Ascending aorta (tissue), 2 donors: Measurements from ENCODE around the gene CD58. TPM values are rescaled to one million over a fixed set of nuclear protein-coding genes. Genes with fewer than 3 reads are reported as not detected.
A peak's percentile ranks its signal among the peaks of the same experiment; 100 is the strongest.

Experiments used
- DNase-seq, 2 donors: peaks; one replicate each; pipeline ENCODE4 v3.0.0-alpha.2; 2019; ENCODE audit warnings: low spot score in 2 of 2
- H3K27ac ChIP-seq, 2 donors: fragments of 200-600 bp; sonication (generic); one replicate each; pipeline ENCODE4 v1.5.1; 2016 to 2017; ENCODE audit warnings: mild to moderate bottlenecking in 1 of 2
- H3K27me3 ChIP-seq: fragments of 200-600 bp; sonication (generic); one replicate; pipeline ENCODE4 v1.5.1; 2017
- H3K36me3 ChIP-seq, 2 donors: fragments of 200-600 bp; sonication (generic); one replicate each; pipeline ENCODE4 v1.5.1; 2016
- H3K4me1 ChIP-seq, 2 donors: fragments of 200-600 bp; sonication (generic); one replicate each; pipeline ENCODE4 v1.5.1; 2016 to 2017; ENCODE audit warnings: mild to moderate bottlenecking in 1 of 2
- H3K4me3 ChIP-seq, 2 donors: fragments of 200-600 bp; sonication (generic); one replicate each; pipeline ENCODE4 v1.5.1; 2016 to 2017; ENCODE audit warnings: mild to moderate bottlenecking in 1 of 2
- H3K9me3 ChIP-seq, 2 donors: fragments of 200-600 bp; sonication (generic); one replicate each; pipeline ENCODE4 v1.5.1; 2016
- intact Hi-C: fragments of 100-400 bp; cut with DNase I; formaldehyde crosslinking; loops from one replicate; pipeline ENCODE4 v1.15.1; 2023
- total RNA-seq: library from RNA; depleted of rRNA; stranded (reverse); fragments of >200 nt; gene quantifications from one replicate; pipeline ENCODE4 v1.1.0, GENCODE V29; 2016
- TF ChIP-seq, protein P1 (sequence below), 3 experiments: fragments of 200-600 bp in 2 of 3; fragments of 450-650 bp in 1 of 3; sonication (generic) in 2 of 3; IDR thresholded peaks; one replicate each; pipeline ENCODE4 v1.5.1; 2016 to 2019; ENCODE audit warnings: antibody characterized with exemption in 3 of 3, mild to moderate bottlenecking in 1 of 3, moderate library complexity in 1 of 3

CD58 gene
- total RNA-seq, 1 donor from 2014 or later = 50.7 TPM

DNA sequence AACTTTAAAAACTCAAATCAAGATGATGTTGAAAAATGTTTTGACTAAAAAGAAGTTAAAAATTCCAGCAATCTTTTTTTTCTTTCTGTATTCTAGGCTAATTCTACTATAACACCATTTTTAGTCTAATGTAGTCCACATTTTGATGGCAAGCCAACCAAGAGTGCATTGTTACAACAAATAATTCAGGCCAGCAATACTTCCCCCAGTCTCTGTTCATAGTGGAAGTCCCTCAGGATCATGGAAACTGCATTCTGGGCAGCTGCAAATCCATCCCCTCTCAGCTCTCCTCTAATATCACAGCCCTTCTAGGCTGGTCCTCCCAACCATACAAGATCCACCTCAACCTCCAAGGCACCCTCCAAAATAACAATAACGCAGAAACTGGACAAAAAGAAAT is 7.8 kb upstream of the CD58 start:
- TF ChIP-seq, protein P1, sequence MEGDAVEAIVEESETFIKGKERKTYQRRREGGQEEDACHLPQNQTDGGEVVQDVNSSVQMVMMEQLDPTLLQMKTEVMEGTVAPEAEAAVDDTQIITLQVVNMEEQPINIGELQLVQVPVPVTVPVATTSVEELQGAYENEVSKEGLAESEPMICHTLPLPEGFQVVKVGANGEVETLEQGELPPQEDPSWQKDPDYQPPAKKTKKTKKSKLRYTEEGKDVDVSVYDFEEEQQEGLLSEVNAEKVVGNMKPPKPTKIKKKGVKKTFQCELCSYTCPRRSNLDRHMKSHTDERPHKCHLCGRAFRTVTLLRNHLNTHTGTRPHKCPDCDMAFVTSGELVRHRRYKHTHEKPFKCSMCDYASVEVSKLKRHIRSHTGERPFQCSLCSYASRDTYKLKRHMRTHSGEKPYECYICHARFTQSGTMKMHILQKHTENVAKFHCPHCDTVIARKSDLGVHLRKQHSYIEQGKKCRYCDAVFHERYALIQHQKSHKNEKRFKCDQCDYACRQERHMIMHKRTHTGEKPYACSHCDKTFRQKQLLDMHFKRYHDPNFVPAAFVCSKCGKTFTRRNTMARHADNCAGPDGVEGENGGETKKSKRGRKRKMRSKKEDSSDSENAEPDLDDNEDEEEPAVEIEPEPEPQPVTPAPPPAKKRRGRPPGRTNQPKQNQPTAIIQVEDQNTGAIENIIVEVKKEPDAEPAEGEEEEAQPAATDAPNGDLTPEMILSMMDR (IDR thresholded peaks at IDR 0.05) = no peak
- Histone ChIP-seq H3K4me3 (no peak overlapping the region), H3K36me3 (no peaks in the 10 kb centered on the region), H3K27ac (no peak overlapping the region), H3K4me1 (no peaks in the 10 kb centered on the region), H3K27me3 (no peaks in the 10 kb centered on the region), H3K9me3 (no peaks in the 10 kb centered on the region)
- intact Hi-C loops = loop anchor here (10.0 kb wide), 1 partner anchor 326 kb away; the partner anchor contains the start of gene PTGFRN
- DNase-seq = no peak

DNA sequence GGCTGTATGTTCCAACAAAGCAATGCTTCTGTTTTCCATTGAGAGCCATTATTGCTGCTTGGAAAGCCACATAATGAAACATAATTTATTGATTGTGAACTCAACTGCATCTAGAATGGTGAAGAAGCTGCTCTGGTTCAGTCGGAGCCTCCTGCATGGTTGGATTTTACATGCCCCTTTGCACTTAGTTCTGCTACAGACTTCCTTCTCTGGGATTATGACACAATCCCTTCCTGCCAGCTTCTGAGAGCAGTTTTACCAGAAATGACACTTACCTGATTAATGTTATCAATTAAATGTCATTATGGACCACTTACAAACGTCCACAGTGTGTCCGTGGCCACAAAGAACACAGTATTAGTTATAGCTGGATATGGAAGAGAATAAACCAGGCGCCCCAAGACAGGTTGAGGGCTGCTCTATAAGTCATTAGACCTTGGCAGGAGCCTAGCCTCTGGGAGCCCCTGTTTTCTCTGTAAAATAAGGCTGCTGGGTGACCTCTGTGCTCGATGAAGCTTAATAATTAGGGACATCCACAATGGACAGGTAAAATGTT is 7.0 kb upstream of the CD58 start:
- intact Hi-C loops = loop anchor here (10.0 kb wide), 1 partner anchor 327 kb away; the partner anchor contains the start of gene PTGFRN
- Histone ChIP-seq H3K27ac (no peak overlapping the region), H3K27me3 (no peaks in the 10 kb centered on the region), H3K4me3 (no peak overlapping the region), H3K36me3 (no peaks in the 10 kb centered on the region), H3K9me3 (no peaks in the 10 kb centered on the region), H3K4me1 (no peaks in the 10 kb centered on the region)
- TF ChIP-seq, protein P1 (IDR thresholded peaks at IDR 0.05) = no peak
- DNase-seq = no peak

DNA sequence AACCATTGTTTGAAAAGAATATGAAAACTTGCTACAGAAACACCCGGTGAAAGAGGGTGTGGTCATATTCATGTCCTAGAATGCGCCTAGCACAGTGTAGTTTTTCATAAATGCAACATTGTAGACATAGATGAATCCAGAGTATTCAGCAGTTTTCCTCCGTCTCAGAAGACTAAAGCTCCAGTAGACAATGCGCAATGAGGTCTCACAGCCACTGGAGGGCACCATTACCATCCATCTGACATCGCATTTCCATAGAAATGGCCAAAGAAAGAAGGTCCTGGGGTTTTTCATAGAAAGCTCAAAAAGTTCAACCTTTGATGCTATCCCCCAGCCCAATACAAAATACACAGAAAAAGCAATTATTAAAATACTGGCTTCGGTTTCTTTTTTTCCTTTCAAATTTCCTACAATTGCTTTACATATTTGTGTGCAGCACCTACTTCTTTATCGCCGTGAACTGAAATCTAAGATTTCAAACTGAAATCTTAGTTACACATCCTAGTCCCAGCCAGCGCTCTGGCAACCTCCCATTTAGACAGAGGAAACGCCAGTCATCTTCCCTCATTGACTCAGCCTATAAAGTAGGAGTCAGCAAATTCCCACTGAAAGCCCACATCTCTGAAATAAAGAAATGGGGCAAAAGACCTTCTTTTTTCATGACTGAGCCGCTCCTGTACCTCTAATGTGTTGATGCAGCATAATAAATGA is 3.9 kb upstream of the CD58 start:
- H3K4me1 ChIP-seq = peaks cover 0 to 5% of the 10 kb centered on the region in 2 donors
- H3K9me3 ChIP-seq = no peaks in the 10 kb centered on the region
- peak overlapping the region in 1 of 2 donors; percentile 27 for H3K27ac ChIP-seq
- intact Hi-C loops = loop anchor here (1.0 to 10.0 kb wide), 5 partner anchors 22 to 1992 kb away; partner anchors contain the start of genes BCAS2, PTGFRN and TRIM45
- no peaks in the 10 kb centered on the region for H3K36me3 ChIP-seq
- peak overlapping the region in 1 of 2 donors; percentile 23 for H3K4me3 ChIP-seq
- peak in 1 of 2 donors; percentile 80 for DNase-seq
- TF ChIP-seq, protein P1 (IDR thresholded peaks at IDR 0.05) = peak; percentile 67 to 85 (median 82)
- H3K27me3 ChIP-seq = no peaks in the 10 kb centered on the region

DNA sequence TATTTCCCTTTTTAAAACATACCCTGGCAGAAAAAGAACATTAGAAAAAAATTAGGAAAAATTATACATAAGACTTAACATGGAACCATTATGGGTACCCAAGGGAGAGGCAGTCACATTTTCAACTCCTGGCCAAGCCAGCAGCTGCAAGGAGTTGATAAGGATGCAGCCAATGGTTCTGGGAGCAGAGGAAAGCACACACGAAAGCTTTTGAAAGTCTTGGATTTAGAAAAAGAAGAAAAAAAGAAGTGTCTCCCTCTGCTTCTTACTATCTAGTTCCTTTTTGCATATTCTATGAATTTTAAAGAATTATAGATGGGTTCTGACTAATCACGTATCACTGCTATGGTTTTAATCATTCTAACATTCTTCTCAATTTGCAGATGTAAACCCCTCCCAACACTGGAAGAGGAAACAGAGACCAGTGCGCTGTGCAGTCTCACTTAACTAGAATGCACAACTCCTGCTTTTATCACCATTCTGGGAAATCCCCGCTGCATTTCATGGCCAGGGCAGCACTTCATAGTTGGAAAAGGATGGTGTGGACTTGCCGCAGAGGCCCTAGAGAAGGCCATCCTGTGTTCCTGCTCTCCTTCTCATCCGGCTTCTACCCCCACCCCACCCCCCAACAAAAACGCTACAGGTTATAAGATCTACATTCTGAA is 2.7 kb upstream of the CD58 start:
- Histone ChIP-seq H3K36me3 (no peaks in the 10 kb centered on the region), H3K27me3 (no peaks in the 10 kb centered on the region), H3K9me3 (no peaks in the 10 kb centered on the region), H3K4me1 (peaks cover 0 to 11% of the 10 kb centered on the region in 2 donors), H3K4me3 (no peak overlapping the region), H3K27ac (no peak overlapping the region)
- DNase-seq = no peak
- TF ChIP-seq, protein P1 (IDR thresholded peaks at IDR 0.05) = no peak
- intact Hi-C loops = loop anchor here (1.0 to 10.0 kb wide), 5 partner anchors 23 to 1991 kb away; partner anchors contain the start of genes BCAS2, PTGFRN and TRIM45

DNA sequence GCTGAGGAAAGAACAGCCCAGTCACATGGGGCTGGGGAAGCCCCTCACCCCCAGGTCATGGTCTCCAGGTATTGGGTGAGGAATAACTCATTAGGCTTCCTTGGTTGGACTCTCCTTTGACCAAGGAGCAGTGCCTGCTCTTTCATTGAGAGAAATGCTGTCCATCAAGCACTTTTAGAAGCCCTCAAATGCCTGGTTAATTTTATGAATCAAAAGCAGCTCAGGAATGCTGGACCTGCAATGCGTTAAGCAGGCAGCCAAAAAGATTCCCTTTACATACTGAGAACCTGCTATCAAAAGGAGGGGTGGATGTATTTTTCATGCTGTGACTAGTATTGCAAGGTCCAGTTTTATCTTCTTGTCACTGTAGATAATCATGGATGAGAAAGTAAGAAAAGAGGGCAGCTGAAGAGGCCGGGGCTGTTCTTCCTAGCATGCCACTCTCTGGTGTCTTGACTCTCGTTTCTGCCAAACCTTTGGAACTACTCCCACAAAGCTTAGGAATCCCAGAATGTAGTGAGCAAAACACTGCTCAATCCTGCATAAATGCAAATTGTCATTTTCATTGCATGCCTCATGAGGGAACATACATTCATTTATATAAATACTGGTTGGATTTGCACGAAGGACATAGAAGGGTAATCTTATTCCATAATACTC is 2.1 kb upstream of the CD58 start:
- H3K36me3 ChIP-seq = no peaks in the 10 kb centered on the region
- no peak for DNase-seq
- TF ChIP-seq, protein P1 (IDR thresholded peaks at IDR 0.05) = no peak
- peaks cover 0 to 11% of the 10 kb centered on the region in 2 donors for H3K4me1 ChIP-seq
- intact Hi-C loops = loop anchor here (5.0 to 10.0 kb wide), 4 partner anchors 332 to 1991 kb away; partner anchors contain the start of genes BCAS2, PTGFRN and TRIM45
- H3K27ac ChIP-seq = no peak overlapping the region
- no peaks in the 10 kb centered on the region for H3K9me3 ChIP-seq
- H3K4me3 ChIP-seq = no peak overlapping the region
- no peaks in the 10 kb centered on the region for H3K27me3 ChIP-seq
